ENCODE data around the gene ACER1.

GRCh38 chr19:6274756-6275155 lies 58.7 kb downstream of the ACER1 start:
- TF ChIP-seq CTCF (optimal IDR thresholded peaks at IDR 0.05 in 1 of 3, IDR thresholded peaks at IDR 0.05 in 1 of 3, conservative IDR thresholded peaks at IDR 0.05 in 1 of 3; ENCODE audit: extremely low read depth in 1 of 3, insufficient read depth in 2 of 3, low read length in 3 of 3) = no peak
- no peak for TF ChIP-seq EZH2 (IDR thresholded peaks at IDR 0.05; ENCODE audit: low read length)

Data from keratinocyte (primary cell).